WTC11 (cell line): ENCODE results near the gene CLHC1. TPM values are rescaled to one million over a fixed set of nuclear protein-coding genes. Genes with fewer than 3 reads are reported as not detected.

Experiments used
- ATAC-seq: fragments of 200-7000 bp; cut with Tn5 transposase; 2 replicates; pipeline ENCODE4 v1.10.0; 2021; ENCODE audit warnings: mild to moderate bottlenecking, moderate library complexity
- CTCF ChIA-PET: fragments of 300-600 bp; sonication (Branson Sonifier 250); formaldehyde crosslinking; loops from one replicate; lab custom pipeline; 2021; ENCODE audit warnings: antibody characterized with exemption; lab: Charles Lee
- POLR2A ChIA-PET: fragments of 350-600 bp; sonication (Branson Sonifier 250); formaldehyde crosslinking; loops from one replicate; lab custom pipeline; 2021; ENCODE audit warnings: antibody characterized with exemption; lab: Charles Lee
- DNase-seq: peaks from one replicate; pipeline ENCODE4 v3.0.0; 2021; ENCODE audit warnings: low spot score
- H3K27ac Mint-ChIP-seq: 2 replicates; pipeline ENCODE4 v1.8.0; 2021; ENCODE audit warnings: mixed read lengths
- H3K27me3 Mint-ChIP-seq: 2 replicates; pipeline ENCODE4 v1.8.0; 2021; ENCODE audit warnings: low read depth, mild to moderate bottlenecking, moderate library complexity, mixed read lengths
- H3K36me3 Mint-ChIP-seq: 2 replicates; pipeline ENCODE4 v1.8.0; 2021; ENCODE audit warnings: mixed read lengths
- H3K4me1 Mint-ChIP-seq: 2 replicates; pipeline ENCODE4 v1.8.0; 2022; ENCODE audit warnings: mixed read lengths
- H3K4me3 Mint-ChIP-seq: 2 replicates; pipeline ENCODE4 v1.8.0; 2021; ENCODE audit warnings: mild to moderate bottlenecking, moderate library complexity, mixed read lengths
- H3K9me3 Mint-ChIP-seq: 2 replicates; pipeline ENCODE4 v1.8.0; 2021; ENCODE audit warnings: mixed read lengths
- CREM ChIP-seq: sonication (generic); formaldehyde crosslinking; IDR thresholded peaks from 2 replicates; pipeline ENCODE4 v1.8.1; 2022; ENCODE audit warnings: mild to moderate bottlenecking, missing genetic modification reagents, moderate library complexity
- FOXJ3 ChIP-seq: sonication (generic); formaldehyde crosslinking; IDR thresholded peaks from 2 replicates; pipeline ENCODE4 v1.9.0; 2021; ENCODE audit warnings: missing genetic modification reagents, mild to moderate bottlenecking, borderline replicate concordance
- FOXK1 ChIP-seq: sonication (generic); formaldehyde crosslinking; IDR thresholded peaks from 2 replicates; pipeline ENCODE4 v1.8.0; 2022; ENCODE audit warnings: mild to moderate bottlenecking, moderate library complexity, missing genetic modification reagents
- HMGA2 ChIP-seq: fragments of 250-450 bp; sonication (Bioruptor Pico); IDR thresholded peaks from 2 replicates; pipeline ENCODE4 v1.4.0; 2021; ENCODE audit warnings: mild to moderate bottlenecking, moderate library complexity
- NFYB ChIP-seq: sonication (generic); formaldehyde crosslinking; conservative IDR thresholded peaks from 2 replicates; pipeline ENCODE4 v1.8.0; 2022; ENCODE audit warnings: low read depth, missing genetic modification reagents
- NR2C2 ChIP-seq: sonication (generic); formaldehyde crosslinking; IDR thresholded peaks from 2 replicates; pipeline ENCODE4 v1.8.0; 2022; ENCODE audit warnings: mild to moderate bottlenecking, missing genetic modification reagents
- SOX15 ChIP-seq: fragments of 250-450 bp; sonication (Bioruptor Pico); IDR thresholded peaks from 2 replicates; pipeline ENCODE4 v1.9.0; 2021; ENCODE audit warnings: mild to moderate bottlenecking
- ZNF423 ChIP-seq: fragments of 250-450 bp; sonication (Bioruptor Pico); IDR thresholded peaks from 2 replicates; pipeline ENCODE4 v2.1.2; 2022; ENCODE audit warnings: mild to moderate bottlenecking, moderate library complexity
- ZNF671 ChIP-seq: fragments of 250-450 bp; sonication (Bioruptor Pico); IDR thresholded peaks from 2 replicates; pipeline ENCODE4 v1.8.0; 2021; ENCODE audit warnings: mild to moderate bottlenecking
- total RNA-seq: library from RNA; stranded (reverse); gene quantifications from 3 replicates; pipeline ENCODE4 v1.2.3, GENCODE V29; 2021
- TF ChIP-seq, protein P1 (sequence below): sonication (generic); formaldehyde crosslinking; conservative IDR thresholded peaks from 2 replicates; pipeline ENCODE4 v1.8.1; 2023; ENCODE audit warnings: mild to moderate bottlenecking, low read depth, missing genetic modification reagents, moderate library complexity
- TF ChIP-seq, protein P2 (sequence below): sonication (generic); formaldehyde crosslinking; IDR thresholded peaks from 2 replicates; pipeline ENCODE4 v1.8.1; 2022; ENCODE audit warnings: mild to moderate bottlenecking, moderate library complexity, missing genetic modification reagents
- TF ChIP-seq, protein P3 (sequence below): fragments of 250-450 bp; sonication (Bioruptor Pico); conservative IDR thresholded peaks from 2 replicates; pipeline ENCODE4 v1.9.0; 2021; ENCODE audit warnings: mild to moderate bottlenecking
- TF ChIP-seq, protein P4 (sequence below): sonication (generic); formaldehyde crosslinking; IDR thresholded peaks from 2 replicates; pipeline ENCODE4 v1.8.1; 2023; ENCODE audit warnings: mild to moderate bottlenecking, missing genetic modification reagents, moderate library complexity
- TF ChIP-seq, protein P5 (sequence below): fragments of 250-450 bp; sonication (Bioruptor Pico); IDR thresholded peaks from 2 replicates; pipeline ENCODE4 v1.9.0; 2021; ENCODE audit warnings: moderate library complexity, mild to moderate bottlenecking, inconsistent platforms, borderline replicate concordance
- TF ChIP-seq, protein P6 (sequence below): sonication (generic); formaldehyde crosslinking; IDR thresholded peaks from 2 replicates; pipeline ENCODE4 v1.8.0; 2023; ENCODE audit warnings: missing genetic modification reagents, mild to moderate bottlenecking, borderline replicate concordance
- TF ChIP-seq, protein P7 (sequence below): fragments of 250-450 bp; sonication (Bioruptor Pico); IDR thresholded peaks from 2 replicates; pipeline ENCODE4 v2.1.2; 2022; ENCODE audit warnings: mild to moderate bottlenecking, moderate library complexity
- TF ChIP-seq, protein P8 (sequence below): sonication (generic); formaldehyde crosslinking; conservative IDR thresholded peaks from 2 replicates; pipeline ENCODE4 v1.8.1; 2022; ENCODE audit warnings: mild to moderate bottlenecking, missing genetic modification reagents

The CLHC1 gene
- total RNA-seq, 1 experiment from 2014 or later: 7.5 TPM

DNA sequence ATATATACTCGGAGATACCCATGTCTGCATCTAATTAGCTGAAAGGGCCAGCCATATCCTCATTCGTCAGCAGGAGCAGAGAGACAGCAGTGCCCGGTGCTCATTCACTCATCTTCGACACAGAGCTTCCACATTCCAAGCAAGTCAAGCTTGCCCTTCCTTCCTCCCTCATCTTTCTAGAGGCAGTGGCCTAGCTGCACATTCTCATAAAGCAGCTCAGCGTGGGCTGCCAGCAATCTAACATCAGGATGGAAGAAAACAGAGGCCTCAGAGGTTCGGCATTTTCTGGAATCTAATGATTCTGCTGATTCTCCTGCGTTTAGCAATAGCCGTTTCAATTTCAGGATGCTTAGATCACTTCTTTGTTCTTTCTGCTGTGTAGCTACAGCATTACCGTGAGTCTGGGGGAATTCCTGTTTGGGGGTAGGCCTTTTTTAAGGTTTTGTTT, 68.8 kb downstream of the CLHC1 start:
- Mint-ChIP-seq H3K36me3 (no peaks in the 10 kb centered on the region), H3K4me1 (peaks cover 39% of the 10 kb centered on the region), H3K9me3 (no peaks in the 10 kb centered on the region), H3K27me3 (no peaks in the 10 kb centered on the region), H3K27ac (peak overlapping the region; percentile 12; the same call in 1 of the 2 replicates), H3K4me3 (no peak overlapping the region)
- TF ChIP-seq NFYB (CRISPR knock-in tag) (no peak), HMGA2 (CRISPR knock-in tag) (no peak), ZNF423 (CRISPR knock-in tag) (no peak)
- TF ChIP-seq, protein P1, sequence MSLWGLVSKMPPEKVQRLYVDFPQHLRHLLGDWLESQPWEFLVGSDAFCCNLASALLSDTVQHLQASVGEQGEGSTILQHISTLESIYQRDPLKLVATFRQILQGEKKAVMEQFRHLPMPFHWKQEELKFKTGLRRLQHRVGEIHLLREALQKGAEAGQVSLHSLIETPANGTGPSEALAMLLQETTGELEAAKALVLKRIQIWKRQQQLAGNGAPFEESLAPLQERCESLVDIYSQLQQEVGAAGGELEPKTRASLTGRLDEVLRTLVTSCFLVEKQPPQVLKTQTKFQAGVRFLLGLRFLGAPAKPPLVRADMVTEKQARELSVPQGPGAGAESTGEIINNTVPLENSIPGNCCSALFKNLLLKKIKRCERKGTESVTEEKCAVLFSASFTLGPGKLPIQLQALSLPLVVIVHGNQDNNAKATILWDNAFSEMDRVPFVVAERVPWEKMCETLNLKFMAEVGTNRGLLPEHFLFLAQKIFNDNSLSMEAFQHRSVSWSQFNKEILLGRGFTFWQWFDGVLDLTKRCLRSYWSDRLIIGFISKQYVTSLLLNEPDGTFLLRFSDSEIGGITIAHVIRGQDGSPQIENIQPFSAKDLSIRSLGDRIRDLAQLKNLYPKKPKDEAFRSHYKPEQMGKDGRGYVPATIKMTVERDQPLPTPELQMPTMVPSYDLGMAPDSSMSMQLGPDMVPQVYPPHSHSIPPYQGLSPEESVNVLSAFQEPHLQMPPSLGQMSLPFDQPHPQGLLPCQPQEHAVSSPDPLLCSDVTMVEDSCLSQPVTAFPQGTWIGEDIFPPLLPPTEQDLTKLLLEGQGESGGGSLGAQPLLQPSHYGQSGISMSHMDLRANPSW (CRISPR knock-in tag): no peak
- TF ChIP-seq, protein P2, sequence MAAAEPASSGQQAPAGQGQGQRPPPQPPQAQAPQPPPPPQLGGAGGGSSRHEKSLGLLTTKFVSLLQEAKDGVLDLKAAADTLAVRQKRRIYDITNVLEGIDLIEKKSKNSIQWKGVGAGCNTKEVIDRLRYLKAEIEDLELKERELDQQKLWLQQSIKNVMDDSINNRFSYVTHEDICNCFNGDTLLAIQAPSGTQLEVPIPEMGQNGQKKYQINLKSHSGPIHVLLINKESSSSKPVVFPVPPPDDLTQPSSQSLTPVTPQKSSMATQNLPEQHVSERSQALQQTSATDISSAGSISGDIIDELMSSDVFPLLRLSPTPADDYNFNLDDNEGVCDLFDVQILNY (CRISPR knock-in tag): no peak
- CTCF ChIA-PET: no interaction called here
- no peak for DNase-seq
- POLR2A ChIA-PET: interaction anchor here (1.1 to 2.5 kb wide), 2 partner anchors 113 to 115 kb away, joined by 3 to 8 read pairs; partner anchors contain the start of gene RTN4
- no peak for ATAC-seq

DNA sequence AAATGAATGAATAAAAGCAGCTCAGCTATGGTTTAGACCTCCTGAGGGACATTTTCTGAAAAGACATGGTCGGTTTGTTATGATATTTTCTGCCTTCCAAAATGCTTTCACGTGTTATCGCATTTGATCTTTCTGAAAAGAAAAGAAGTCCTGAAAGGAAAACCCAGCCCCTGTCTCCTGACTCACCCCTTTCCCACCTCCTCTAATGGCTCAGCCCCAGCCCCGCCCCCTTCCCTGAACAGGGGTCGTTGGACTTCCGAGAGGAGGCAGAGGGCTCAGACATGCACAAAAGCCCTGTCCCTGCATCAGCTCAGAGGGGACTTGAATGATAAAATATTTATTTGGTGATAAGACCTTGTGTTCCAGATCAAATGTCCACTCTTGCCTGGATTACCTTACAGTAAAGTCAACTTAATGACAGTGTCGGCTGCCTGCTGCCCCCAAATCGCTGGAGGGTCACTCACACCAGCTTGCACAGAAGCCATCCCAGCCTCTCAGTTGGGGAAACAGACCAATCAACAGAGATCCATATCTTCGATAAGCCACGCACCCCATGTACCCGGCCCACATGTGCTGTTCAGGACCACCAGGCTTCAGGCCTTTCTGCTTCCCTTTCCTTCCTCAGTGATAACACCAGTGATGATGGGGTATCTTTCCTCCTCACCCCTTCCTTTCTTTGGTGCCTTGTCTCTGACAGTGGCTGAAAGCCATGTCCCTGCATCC, 69.6 kb downstream of the CLHC1 start:
- H3K4me1 Mint-ChIP-seq: peaks cover 41% of the 10 kb centered on the region
- DNase-seq: peak; percentile 46
- CTCF ChIA-PET: interaction anchor here (0.5 to 1.9 kb wide), 3 partner anchors 9 to 114 kb away, joined by 3 to 6 read pairs (median 3); no protein-coding TSS in a partner anchor
- TF ChIP-seq, protein P3, sequence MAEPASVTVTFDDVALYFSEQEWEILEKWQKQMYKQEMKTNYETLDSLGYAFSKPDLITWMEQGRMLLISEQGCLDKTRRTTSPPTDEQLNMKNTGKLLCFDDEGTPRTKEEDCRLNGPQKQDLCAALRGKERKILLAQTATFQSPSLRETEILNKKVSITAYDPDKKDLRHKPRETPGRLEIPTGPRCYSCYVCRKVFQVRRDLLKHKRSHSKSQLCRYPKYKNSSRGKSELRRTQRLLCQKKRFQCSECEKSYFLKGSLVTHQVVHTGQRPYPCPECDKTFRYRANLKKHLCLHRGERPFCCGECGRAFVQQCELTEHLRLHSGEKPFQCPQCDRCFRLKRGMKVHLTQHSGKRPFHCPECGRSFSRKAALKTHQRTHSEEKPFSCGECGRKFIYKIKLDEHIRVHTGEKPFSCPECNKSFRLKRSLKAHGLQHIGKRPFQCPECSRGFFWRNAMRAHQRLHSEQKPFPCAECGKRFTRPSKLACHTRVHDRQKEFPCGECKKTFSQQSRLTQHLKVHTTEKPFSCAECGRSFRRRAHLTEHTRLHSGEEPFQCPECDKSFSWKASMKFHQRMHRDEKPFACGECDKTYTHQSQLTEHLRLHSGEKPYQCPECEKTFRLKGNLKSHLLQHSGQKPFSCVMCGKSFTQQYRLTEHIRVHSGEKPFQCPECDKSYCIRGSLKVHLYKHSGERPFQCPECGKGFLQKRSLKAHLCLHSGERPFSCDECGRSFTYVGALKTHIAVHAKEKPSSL (CRISPR knock-in tag): no peak
- TF ChIP-seq SOX15 (CRISPR knock-in tag) (no peak), NR2C2 (CRISPR knock-in tag) (no peak), CREM (CRISPR knock-in tag) (no peak), FOXJ3 (CRISPR knock-in tag) (no peak), FOXK1 (CRISPR knock-in tag) (no peak), ZNF671 (CRISPR knock-in tag) (no peak)
- TF ChIP-seq, protein P4, sequence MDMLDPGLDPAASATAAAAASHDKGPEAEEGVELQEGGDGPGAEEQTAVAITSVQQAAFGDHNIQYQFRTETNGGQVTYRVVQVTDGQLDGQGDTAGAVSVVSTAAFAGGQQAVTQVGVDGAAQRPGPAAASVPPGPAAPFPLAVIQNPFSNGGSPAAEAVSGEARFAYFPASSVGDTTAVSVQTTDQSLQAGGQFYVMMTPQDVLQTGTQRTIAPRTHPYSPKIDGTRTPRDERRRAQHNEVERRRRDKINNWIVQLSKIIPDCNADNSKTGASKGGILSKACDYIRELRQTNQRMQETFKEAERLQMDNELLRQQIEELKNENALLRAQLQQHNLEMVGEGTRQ (CRISPR knock-in tag): no peak
- TF ChIP-seq, protein P5, sequence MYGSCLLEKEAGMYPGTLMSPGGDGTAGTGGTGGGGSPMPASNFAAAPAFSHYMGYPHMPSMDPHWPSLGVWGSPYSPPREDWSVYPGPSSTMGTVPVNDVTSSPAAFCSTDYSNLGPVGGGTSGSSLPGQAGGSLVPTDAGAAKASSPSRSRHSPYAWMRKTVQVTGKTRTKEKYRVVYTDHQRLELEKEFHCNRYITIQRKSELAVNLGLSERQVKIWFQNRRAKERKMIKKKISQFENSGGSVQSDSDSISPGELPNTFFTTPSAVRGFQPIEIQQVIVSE (CRISPR knock-in tag): no peak
- TF ChIP-seq, protein P6, sequence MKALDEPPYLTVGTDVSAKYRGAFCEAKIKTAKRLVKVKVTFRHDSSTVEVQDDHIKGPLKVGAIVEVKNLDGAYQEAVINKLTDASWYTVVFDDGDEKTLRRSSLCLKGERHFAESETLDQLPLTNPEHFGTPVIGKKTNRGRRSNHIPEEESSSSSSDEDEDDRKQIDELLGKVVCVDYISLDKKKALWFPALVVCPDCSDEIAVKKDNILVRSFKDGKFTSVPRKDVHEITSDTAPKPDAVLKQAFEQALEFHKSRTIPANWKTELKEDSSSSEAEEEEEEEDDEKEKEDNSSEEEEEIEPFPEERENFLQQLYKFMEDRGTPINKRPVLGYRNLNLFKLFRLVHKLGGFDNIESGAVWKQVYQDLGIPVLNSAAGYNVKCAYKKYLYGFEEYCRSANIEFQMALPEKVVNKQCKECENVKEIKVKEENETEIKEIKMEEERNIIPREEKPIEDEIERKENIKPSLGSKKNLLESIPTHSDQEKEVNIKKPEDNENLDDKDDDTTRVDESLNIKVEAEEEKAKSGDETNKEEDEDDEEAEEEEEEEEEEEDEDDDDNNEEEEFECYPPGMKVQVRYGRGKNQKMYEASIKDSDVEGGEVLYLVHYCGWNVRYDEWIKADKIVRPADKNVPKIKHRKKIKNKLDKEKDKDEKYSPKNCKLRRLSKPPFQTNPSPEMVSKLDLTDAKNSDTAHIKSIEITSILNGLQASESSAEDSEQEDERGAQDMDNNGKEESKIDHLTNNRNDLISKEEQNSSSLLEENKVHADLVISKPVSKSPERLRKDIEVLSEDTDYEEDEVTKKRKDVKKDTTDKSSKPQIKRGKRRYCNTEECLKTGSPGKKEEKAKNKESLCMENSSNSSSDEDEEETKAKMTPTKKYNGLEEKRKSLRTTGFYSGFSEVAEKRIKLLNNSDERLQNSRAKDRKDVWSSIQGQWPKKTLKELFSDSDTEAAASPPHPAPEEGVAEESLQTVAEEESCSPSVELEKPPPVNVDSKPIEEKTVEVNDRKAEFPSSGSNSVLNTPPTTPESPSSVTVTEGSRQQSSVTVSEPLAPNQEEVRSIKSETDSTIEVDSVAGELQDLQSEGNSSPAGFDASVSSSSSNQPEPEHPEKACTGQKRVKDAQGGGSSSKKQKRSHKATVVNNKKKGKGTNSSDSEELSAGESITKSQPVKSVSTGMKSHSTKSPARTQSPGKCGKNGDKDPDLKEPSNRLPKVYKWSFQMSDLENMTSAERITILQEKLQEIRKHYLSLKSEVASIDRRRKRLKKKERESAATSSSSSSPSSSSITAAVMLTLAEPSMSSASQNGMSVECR: no peak
- TF ChIP-seq, protein P7, sequence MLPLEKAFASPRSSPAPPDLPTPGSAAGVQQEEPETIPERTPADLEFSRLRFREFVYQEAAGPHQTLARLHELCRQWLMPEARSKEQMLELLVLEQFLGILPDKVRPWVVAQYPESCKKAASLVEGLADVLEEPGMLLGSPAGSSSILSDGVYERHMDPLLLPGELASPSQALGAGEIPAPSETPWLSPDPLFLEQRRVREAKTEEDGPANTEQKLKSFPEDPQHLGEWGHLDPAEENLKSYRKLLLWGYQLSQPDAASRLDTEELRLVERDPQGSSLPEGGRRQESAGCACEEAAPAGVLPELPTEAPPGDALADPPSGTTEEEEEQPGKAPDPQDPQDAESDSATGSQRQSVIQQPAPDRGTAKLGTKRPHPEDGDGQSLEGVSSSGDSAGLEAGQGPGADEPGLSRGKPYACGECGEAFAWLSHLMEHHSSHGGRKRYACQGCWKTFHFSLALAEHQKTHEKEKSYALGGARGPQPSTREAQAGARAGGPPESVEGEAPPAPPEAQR (CRISPR knock-in tag): no peak
- TF ChIP-seq, protein P8, sequence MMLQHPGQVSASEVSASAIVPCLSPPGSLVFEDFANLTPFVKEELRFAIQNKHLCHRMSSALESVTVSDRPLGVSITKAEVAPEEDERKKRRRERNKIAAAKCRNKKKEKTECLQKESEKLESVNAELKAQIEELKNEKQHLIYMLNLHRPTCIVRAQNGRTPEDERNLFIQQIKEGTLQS (CRISPR knock-in tag): no peak

More for the DNA sequence above, 69.6 kb downstream of the CLHC1 start:
- Mint-ChIP-seq H3K36me3 (no peaks in the 10 kb centered on the region), H3K4me3 (no peak overlapping the region), H3K27ac (no peak overlapping the region), H3K27me3 (no peaks in the 10 kb centered on the region), H3K9me3 (no peaks in the 10 kb centered on the region)
- POLR2A ChIA-PET: interaction anchor here (1.1 to 2.5 kb wide), 2 partner anchors 112 to 114 kb away, joined by 3 to 8 read pairs; partner anchors contain the start of gene RTN4
- ATAC-seq: peak; percentile 42
